Endothelial cell of umbilical vein (primary cell): Measurements from ENCODE around the gene PDE7B. TPM values are rescaled to one million over a fixed set of nuclear protein-coding genes. Genes with fewer than 3 reads are reported as not detected.

Experiments used
- BruUV-seq: library from RNA; stranded (reverse); fragments of 400-500 nt; replicated peaks from 2 replicates; lab custom pipeline; 2021; lab: Mats Ljungman, UMichigan
- CTCF ChIA-PET: fragments of 300-600, 350-600 bp; sonication (Branson Sonifier 250); formaldehyde crosslinking; loops from one replicate; lab custom pipeline; 2021; ENCODE audit warnings: antibody characterized with exemption, inconsistent platforms; lab: Charles Lee
- POLR2A ChIA-PET: fragments of 300-600, 350-600 bp; sonication (Branson Sonifier 250); formaldehyde crosslinking; loops from one replicate; lab custom pipeline; 2021; ENCODE audit warnings: antibody characterized with exemption, inconsistent platforms; lab: Charles Lee
- DNase-seq: peaks from one replicate; pipeline ENCODE4 v3.0.0-alpha.2; 2011; ENCODE audit warnings: low read depth, low spot score
- FAIRE-seq: peaks from 2 replicates; lab custom pipeline; 2011; peaks lifted over from hg19 to GRCh38; lab: Jason Lieb, UNC
- H2AFZ ChIP-seq: 2 replicates; pipeline ENCODE4 v1.6.0; 2012; ENCODE audit warnings: low read depth, low read length, control low read depth, inconsistent platforms
- H3K27ac ChIP-seq: 2 replicates; pipeline ENCODE4 v1.5.1; 2011; ENCODE audit warnings: low read depth, mild to moderate bottlenecking, control low read depth, low read length, moderate library complexity; ENCODE audit not compliant: insufficient read depth
- H3K27me3 ChIP-seq, 2 experiments: 2 replicates each; pipeline versions ENCODE4 v1.6.0 to v1.6.1; 2011; ENCODE audit warnings: low read length in 2 of 2, mixed read lengths in 1 of 2; ENCODE audit not compliant: control insufficient read depth in 2 of 2, insufficient read depth in 2 of 2
- H3K36me3 ChIP-seq, 2 experiments: 2 replicates in 1 of 2; 3 replicates in 1 of 2; pipeline ENCODE4 v1.5.1; 2011; ENCODE audit warnings: low read length in 2 of 2, mild to moderate bottlenecking in 1 of 2, moderate library complexity in 1 of 2; ENCODE audit not compliant: control insufficient read depth in 2 of 2, insufficient read depth in 2 of 2; ENCODE audit errors: extremely low read depth in 1 of 2
- H3K4me1 ChIP-seq: 3 replicates; pipeline ENCODE4 v1.5.1; 2011; ENCODE audit warnings: mild to moderate bottlenecking, low read length; ENCODE audit not compliant: control insufficient read depth, insufficient read depth; ENCODE audit errors: extremely low read depth
- H3K4me2 ChIP-seq: 2 replicates; pipeline ENCODE4 v1.6.1; 2011; ENCODE audit warnings: low read length, control low read depth, mixed read lengths; ENCODE audit not compliant: insufficient read depth
- H3K4me3 ChIP-seq, 3 experiments: fragments of 200-600 bp in 1 of 3; sonication (generic), shearing (Covaris generic) in 1 of 3; replicated peaks in 1 of 3; 2 replicates each; pipeline ENCODE4 v1.5.1; 2011 to 2016; ENCODE audit warnings: control low read depth in 3 of 3, low read length in 3 of 3, mild to moderate bottlenecking in 2 of 3, inconsistent platforms in 1 of 3, low read depth in 1 of 3, moderate library complexity in 1 of 3; ENCODE audit not compliant: insufficient read depth in 1 of 3
- H3K79me2 ChIP-seq: 2 replicates; pipeline ENCODE4 v1.6.0; 2012; ENCODE audit warnings: low read length, inconsistent platforms; ENCODE audit not compliant: control insufficient read depth, insufficient read depth
- H3K9ac ChIP-seq: replicated peaks from 2 replicates; pipeline ENCODE3; 2011; ENCODE audit warnings: low read length, control low read depth; ENCODE audit not compliant: insufficient read depth; ENCODE audit errors: extremely low read depth
- H3K9me1 ChIP-seq: replicated peaks from 3 replicates; pipeline ENCODE4 v1.6.0; 2011; ENCODE audit warnings: mild to moderate bottlenecking, low read length; ENCODE audit not compliant: control insufficient read depth, insufficient read depth; ENCODE audit errors: extremely low read depth
- H3K9me3 ChIP-seq: replicated peaks from 2 replicates; pipeline ENCODE4 v1.5.1; 2012; ENCODE audit warnings: low read length, inconsistent platforms; ENCODE audit not compliant: control insufficient read depth, insufficient read depth
- H4K20me1 ChIP-seq: replicated peaks from 2 replicates; pipeline ENCODE3; 2011; ENCODE audit warnings: mild to moderate bottlenecking, low read length; ENCODE audit not compliant: control insufficient read depth, insufficient read depth; ENCODE audit errors: extremely low read depth
- CTCF ChIP-seq, 2 donors: IDR thresholded peaks; 1 replicate in 1 of 2; 2 replicates in 1 of 2; pipeline ENCODE4 v1.5.1; 2011; ENCODE audit warnings: low read length in 2 of 2, mild to moderate bottlenecking in 2 of 2, moderate library complexity in 2 of 2, control low read depth in 1 of 2, inconsistent platforms in 1 of 2, low read depth in 1 of 2; ENCODE audit not compliant: insufficient read depth in 1 of 2; ENCODE audit errors: extremely low read depth in 1 of 2
- EZH2 ChIP-seq: IDR thresholded peaks from 2 replicates; pipeline ENCODE4 v1.6.1; 2012; ENCODE audit warnings: borderline replicate concordance, low read depth, mild to moderate bottlenecking, moderate library complexity, low read length, inconsistent platforms; ENCODE audit not compliant: severe bottlenecking
- FOS ChIP-seq: IDR thresholded peaks from 2 replicates; pipeline ENCODE4 v1.6.1; 2011; ENCODE audit warnings: mild to moderate bottlenecking, low read length, moderate library complexity, borderline replicate concordance; ENCODE audit not compliant: insufficient read depth
- GATA2 ChIP-seq: IDR thresholded peaks from 2 replicates; pipeline ENCODE4 v1.7.0; 2011; ENCODE audit warnings: low read depth, mild to moderate bottlenecking, moderate library complexity, mixed read lengths, low read length; ENCODE audit not compliant: insufficient read length, insufficient read depth
- JUN ChIP-seq: IDR thresholded peaks from 2 replicates; pipeline ENCODE4 v1.6.1; 2011; ENCODE audit warnings: borderline replicate concordance, low read depth; ENCODE audit not compliant: insufficient read length, insufficient read depth
- MAX ChIP-seq: IDR thresholded peaks from 2 replicates; pipeline ENCODE4 v1.6.1; 2011; ENCODE audit not compliant: insufficient read depth, insufficient read length
- MYC ChIP-seq: IDR thresholded peaks from one replicate; pipeline ENCODE4 v1.6.1; 2011; ENCODE audit warnings: mild to moderate bottlenecking, low read depth, low read length
- POLR2A ChIP-seq: IDR thresholded peaks from 2 replicates; pipeline ENCODE4 v1.6.1; 2012; ENCODE audit warnings: low read depth, mild to moderate bottlenecking, control low read depth, low read length
- POLR2AphosphoS5 ChIP-seq: IDR thresholded peaks from 2 replicates; pipeline ENCODE4 v1.6.1; 2012; ENCODE audit warnings: low read depth, mild to moderate bottlenecking, control low read depth, low read length, moderate library complexity; ENCODE audit not compliant: insufficient read depth
- dilution Hi-C: fragments of 300-500 bp; cut with MboI; formaldehyde crosslinking; loops from one replicate; pipeline ENCODE4 v1.15.0; 2019; ENCODE audit warnings: low sequenced_read_pairs; ENCODE audit not compliant: extremely low pct_ligation_motif_present
- intact Hi-C: fragments of 100-400 bp; cut with micrococcal nuclease; formaldehyde crosslinking; loops from one replicate; pipeline ENCODE4 v1.10.0; 2022
- polyA plus RNA-seq, 4 experiments: library from polyadenylated mRNA; depleted of rRNA in 3 of 4; stranded (reverse) in 3 of 4; unstranded in 1 of 4; fragments of >200 nt; gene quantifications; 2 replicates each; pipeline versions ENCODE4 v1.2.1 to v1.2.3, GENCODE V29; 2011 to 2012; ENCODE audit warnings: missing spikeins in 1 of 4
- total RNA-seq: library from RNA; stranded (reverse); gene quantifications from 2 replicates; pipeline ENCODE4 v1.2.3, GENCODE V29; 2021

The PDE7B gene
- total and polyA plus RNA-seq, 2 donors (not counting 3 experiments of a cell fraction or from before 2014, with no cell fraction given): 20.6 to 25.1 TPM

GRCh38 chr6:136016228-136017225 lies 165.0 kb downstream of the PDE7B start:
- Histone ChIP-seq H3K79me2 (no peaks in the 10 kb centered on the region), H3K9me3 (no peaks in the 10 kb centered on the region), H3K4me3 (no peak overlapping the region), H3K27me3 (no peaks in the 10 kb centered on the region), H4K20me1 (no peaks in the 10 kb centered on the region), H3K4me1 (peaks cover 11% of the 10 kb centered on the region), H3K27ac (no peak overlapping the region), H3K4me2 (no peak overlapping the region), H3K36me3 (no peaks in the 10 kb centered on the region), H3K9me1 (no peaks in the 10 kb centered on the region), H2AFZ (no peak overlapping the region), H3K9ac (no peak overlapping the region)
- CTCF ChIA-PET: interaction anchor here (1.2 kb wide), 1 partner anchor 16 kb away, joined by 8 read pairs; no protein-coding TSS in a partner anchor
- BruUV-seq: no TSS peak
- no peak for DNase-seq
- POLR2A ChIA-PET: no interaction called here
- dilution Hi-C loops (no loop called here), intact Hi-C loops (no loop called here)
- TF ChIP-seq MYC (no peak), EZH2 (no peak), GATA2 (no peak), POLR2AphosphoS5 (no peak), MAX (no peak), FOS (no peak), POLR2A (no peak), CTCF (IDR thresholded peaks at IDR 0.05; ENCODE audit: extremely low read depth in 1 of 2, insufficient read depth in 1 of 2, low read depth in 1 of 2, low read length in 2 of 2) (no peak), JUN (no peak)
- FAIRE-seq: no peak
